GM18951 (cell line): ENCODE measurements around the gene HACE1.

ENCODE experiments used
- POLR2A ChIP-seq: IDR thresholded peaks from 4 replicates; pipeline ENCODE4 v1.6.1; 2011; ENCODE audit warnings: mild to moderate bottlenecking; ENCODE audit not compliant: insufficient read length, insufficient read depth; ENCODE audit errors: extremely low read depth
- in situ Hi-C: fragments of 300-500 bp; cut with MboI; formaldehyde crosslinking; loops from one replicate; pipeline ENCODE4 v1.12.0; 2022; ENCODE audit warnings: low sequenced_read_pairs, mixed read lengths, inconsistent platforms; ENCODE audit not compliant: unreplicated experiment

The HACE1 gene

GRCh38 chr6:104679971-104680370, 179.7 kb downstream of the HACE1 start:
- no peak for TF ChIP-seq POLR2A
- in situ Hi-C loops: no loop called here
